Thoracic aorta (tissue), 2 donors: ENCODE results near the gene COLEC12. TPM values are rescaled to one million over a fixed set of nuclear protein-coding genes. Genes with fewer than 3 reads are reported as not detected.

Source experiments
- ATAC-seq: fragments of 150-250 bp; one replicate; pipeline ENCODE4 v1.8.0; 2017; ENCODE audit warnings: low read depth; ENCODE audit not compliant: insufficient number of reproducible peaks, low FRiP score
- DNase-seq: peaks from one replicate; pipeline ENCODE4 v3.0.0-alpha.2; 2020; ENCODE audit warnings: low spot score
- H3K27ac ChIP-seq, 2 donors: fragments of 200-600 bp; sonication (generic); 1 replicate in 1 of 2; 2 replicates in 1 of 2; pipeline ENCODE4 v1.5.1; 2016; ENCODE audit warnings: mild to moderate bottlenecking in 2 of 2, moderate library complexity in 2 of 2
- H3K27me3 ChIP-seq: fragments of 200-600 bp; sonication (generic); replicated peaks from 2 replicates; pipeline ENCODE4 v1.6.0; 2016; ENCODE audit warnings: mild to moderate bottlenecking; ENCODE audit not compliant: insufficient read depth
- H3K36me3 ChIP-seq: fragments of 200-600 bp; sonication (generic); one replicate; pipeline ENCODE4 v1.5.1; 2016
- H3K4me1 ChIP-seq, 2 donors: fragments of 200-600 bp; sonication (generic); 1 replicate in 1 of 2; 2 replicates in 1 of 2; pipeline versions ENCODE4 v1.5.1 to v1.6.0; 2016; ENCODE audit warnings: low read depth in 2 of 2, mild to moderate bottlenecking in 1 of 2; ENCODE audit not compliant: control insufficient read depth in 1 of 2
- H3K4me3 ChIP-seq: fragments of 200-600 bp; sonication (generic); 2 replicates; pipeline ENCODE4 v1.5.1; 2016; ENCODE audit warnings: mild to moderate bottlenecking
- H3K9me3 ChIP-seq: fragments of 200-600 bp; sonication (generic); 2 replicates; pipeline ENCODE4 v1.5.1; 2016
- total RNA-seq, 2 donors: library from RNA; depleted of rRNA; stranded (reverse); fragments of >200 nt; gene quantifications; one replicate each; pipeline versions ENCODE4 v1.1.0 to v1.2.3, GENCODE V29; 2016
- TF ChIP-seq, protein P1 (sequence below): fragments of 200-600 bp; sonication (generic); IDR thresholded peaks from one replicate; pipeline ENCODE4 v1.5.1; 2019; ENCODE audit warnings: antibody characterized with exemption

The COLEC12 gene
- total RNA-seq, 2 donors from 2014 or later, result 19.3 to 21.3 TPM

DNA sequence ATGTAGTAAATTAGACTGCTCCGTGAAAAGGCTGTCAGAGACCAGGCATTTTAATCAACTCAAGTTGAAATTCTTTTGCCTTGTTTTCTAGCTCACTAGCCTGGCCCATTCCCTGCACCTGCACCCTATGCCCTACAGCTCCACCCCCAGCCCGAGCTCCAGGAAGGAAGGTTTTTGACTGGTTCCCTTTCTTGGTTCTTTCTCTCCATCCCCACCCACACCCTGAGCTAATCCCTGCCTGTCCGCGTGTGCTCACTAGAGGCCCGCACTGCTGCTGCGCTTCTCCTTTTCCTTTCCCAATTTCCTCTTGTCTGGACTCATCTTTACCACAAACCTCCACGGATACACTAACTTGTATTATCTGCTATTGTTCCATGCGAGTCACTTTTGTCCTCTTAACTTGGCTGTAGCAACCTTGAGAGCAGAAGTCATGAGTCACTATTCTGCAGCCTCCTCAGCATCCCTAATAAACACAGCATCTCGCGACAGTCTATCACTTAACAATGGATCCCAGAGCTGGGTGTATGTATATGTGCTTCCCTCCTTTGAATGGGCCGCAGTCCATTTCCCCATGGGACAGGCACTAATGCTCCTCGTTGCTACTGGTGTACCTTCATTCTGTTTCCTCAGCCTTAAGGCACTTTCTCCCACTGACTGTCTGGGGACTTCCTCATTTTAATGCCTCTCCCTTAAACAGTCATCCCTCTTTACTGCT lies 36.5 kb downstream of the COLEC12 start:
- ATAC-seq, result no peak

GRCh38 chr18:463403-463802 lies 37.1 kb downstream of the COLEC12 start:
- TF ChIP-seq, protein P1, sequence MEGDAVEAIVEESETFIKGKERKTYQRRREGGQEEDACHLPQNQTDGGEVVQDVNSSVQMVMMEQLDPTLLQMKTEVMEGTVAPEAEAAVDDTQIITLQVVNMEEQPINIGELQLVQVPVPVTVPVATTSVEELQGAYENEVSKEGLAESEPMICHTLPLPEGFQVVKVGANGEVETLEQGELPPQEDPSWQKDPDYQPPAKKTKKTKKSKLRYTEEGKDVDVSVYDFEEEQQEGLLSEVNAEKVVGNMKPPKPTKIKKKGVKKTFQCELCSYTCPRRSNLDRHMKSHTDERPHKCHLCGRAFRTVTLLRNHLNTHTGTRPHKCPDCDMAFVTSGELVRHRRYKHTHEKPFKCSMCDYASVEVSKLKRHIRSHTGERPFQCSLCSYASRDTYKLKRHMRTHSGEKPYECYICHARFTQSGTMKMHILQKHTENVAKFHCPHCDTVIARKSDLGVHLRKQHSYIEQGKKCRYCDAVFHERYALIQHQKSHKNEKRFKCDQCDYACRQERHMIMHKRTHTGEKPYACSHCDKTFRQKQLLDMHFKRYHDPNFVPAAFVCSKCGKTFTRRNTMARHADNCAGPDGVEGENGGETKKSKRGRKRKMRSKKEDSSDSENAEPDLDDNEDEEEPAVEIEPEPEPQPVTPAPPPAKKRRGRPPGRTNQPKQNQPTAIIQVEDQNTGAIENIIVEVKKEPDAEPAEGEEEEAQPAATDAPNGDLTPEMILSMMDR, result no peak
- DNase-seq, result no peak

More for the DNA sequence above, 36.5 kb downstream of the COLEC12 start:
- Histone ChIP-seq H3K27me3 (no peaks in the 10 kb centered on the region), H3K27ac (no peak overlapping the region), H3K36me3 (no peaks in the 10 kb centered on the region), H3K4me1 (no peaks in the 10 kb centered on the region), H3K9me3 (no peaks in the 10 kb centered on the region), H3K4me3 (no peak overlapping the region)
- no peak for DNase-seq
- TF ChIP-seq, protein P1, result no peak

GRCh38 chr18:461762-462161 lies 38.7 kb downstream of the COLEC12 start:
- no peak overlapping the region for H3K27ac ChIP-seq

More at GRCh38 chr18:463403-463802, 37.1 kb downstream of the COLEC12 start:
- Histone ChIP-seq H3K27me3 (no peaks in the 10 kb centered on the region), H3K4me1 (peaks cover 0 to 6% of the 10 kb centered on the region in 2 donors), H3K36me3 (no peaks in the 10 kb centered on the region), H3K27ac (no peak overlapping the region), H3K4me3 (no peak overlapping the region), H3K9me3 (no peaks in the 10 kb centered on the region)
- no peak for ATAC-seq

GRCh38 chr18:460791-461190 lies 39.7 kb downstream of the COLEC12 start:
- ATAC-seq, result no peak
- Histone ChIP-seq H3K9me3 (no peaks in the 10 kb centered on the region), H3K36me3 (no peaks in the 10 kb centered on the region), H3K27ac (no peak overlapping the region), H3K27me3 (no peaks in the 10 kb centered on the region), H3K4me3 (no peak overlapping the region), H3K4me1 (peaks cover 8 to 32% of the 10 kb centered on the region in 2 donors)
- TF ChIP-seq, protein P1, result no peak
- no peak for DNase-seq

More at GRCh38 chr18:461762-462161, 38.7 kb downstream of the COLEC12 start:
- H3K4me3 ChIP-seq, result no peak overlapping the region
- DNase-seq, result no peak
- H3K9me3 ChIP-seq, result no peaks in the 10 kb centered on the region
- peaks cover 7 to 22% of the 10 kb centered on the region in 2 donors for H3K4me1 ChIP-seq
- no peaks in the 10 kb centered on the region for H3K27me3 ChIP-seq
- no peak for ATAC-seq
- TF ChIP-seq, protein P1, result no peak
- H3K36me3 ChIP-seq, result no peaks in the 10 kb centered on the region

GRCh38 chr18:459814-460593 lies 40.5 kb downstream of the COLEC12 start:
- H3K4me3 ChIP-seq, result no peak overlapping the region
- H3K27me3 ChIP-seq, result no peaks in the 10 kb centered on the region
- no peaks in the 10 kb centered on the region for H3K36me3 ChIP-seq
- TF ChIP-seq, protein P1, result no peak
- no peaks in the 10 kb centered on the region for H3K9me3 ChIP-seq
- no peak for DNase-seq
- H3K27ac ChIP-seq, result no peak overlapping the region
- peaks cover 8 to 33% of the 10 kb centered on the region in 2 donors for H3K4me1 ChIP-seq
- ATAC-seq, result no peak
